MCF 10A (cell line): ENCODE data around the gene POLR3A. TPM values are rescaled to one million over a fixed set of nuclear protein-coding genes. Genes with fewer than 3 reads are reported as not detected.
"Not testable (repeated sequence)": the region's sequence is repeated elsewhere in the genome, so short reads cannot be mapped to it uniquely, and the experiment has no call there.

ENCODE experiments used
- Bru-seq: library from RNA; stranded (reverse); fragments of 400-500 nt; gene quantifications from one replicate; lab custom pipeline; 2021; lab: Mats Ljungman, UMichigan
- BruChase-seq, 2 experiments: library from RNA; stranded (reverse); fragments of 400-500 nt; gene quantifications; one replicate each; lab custom pipeline; 2021; lab: Mats Ljungman, UMichigan
- BruUV-seq: library from RNA; stranded (reverse); fragments of 400-500 nt; replicated peaks from 2 replicates; lab custom pipeline; 2021; lab: Mats Ljungman, UMichigan
- CTCF ChIA-PET: fragments of 300-600 bp; sonication (Branson Sonifier 250); formaldehyde crosslinking; extraction: SDS; loops from one replicate; lab custom pipeline; 2021; ENCODE audit warnings: antibody characterized with exemption, inconsistent platforms; lab: Yijun Ruan, JAX
- POLR2A ChIA-PET: fragments of 300-600, 350-650 bp; sonication (Branson Sonifier 250); formaldehyde crosslinking; extraction: SDS; loops from one replicate; lab custom pipeline; 2020; ENCODE audit warnings: antibody characterized with exemption, inconsistent platforms; lab: Yijun Ruan, JAX
- DNase-seq: peaks from one replicate; pipeline ENCODE4 v3.0.0-alpha.2; 2018; ENCODE audit not compliant: unreplicated experiment
- H3K27ac Mint-ChIP-seq: one replicate; pipeline ENCODE4 v1.8.0; 2022; ENCODE audit warnings: mild to moderate bottlenecking, low read depth, mixed read lengths; ENCODE audit not compliant: unreplicated experiment
- H3K27me3 Mint-ChIP-seq: one replicate; pipeline ENCODE4 v1.8.0; 2022; ENCODE audit warnings: mixed read lengths; ENCODE audit not compliant: insufficient read depth, unreplicated experiment
- H3K36me3 Mint-ChIP-seq: one replicate; pipeline ENCODE4 v1.8.0; 2022; ENCODE audit warnings: mild to moderate bottlenecking, moderate library complexity, mixed read lengths; ENCODE audit not compliant: insufficient read depth, unreplicated experiment
- H3K4me1 Mint-ChIP-seq: one replicate; pipeline ENCODE4 v1.8.0; 2022; ENCODE audit warnings: mixed read lengths; ENCODE audit not compliant: insufficient read depth, unreplicated experiment
- H3K4me3 Mint-ChIP-seq: one replicate; pipeline ENCODE4 v1.8.0; 2022; ENCODE audit warnings: mild to moderate bottlenecking, moderate library complexity, mixed read lengths; ENCODE audit not compliant: unreplicated experiment
- H3K9me3 Mint-ChIP-seq: one replicate; pipeline ENCODE4 v1.8.0; 2022; ENCODE audit warnings: mixed read lengths; ENCODE audit not compliant: unreplicated experiment
- intact Hi-C: fragments of 100-400 bp; cut with micrococcal nuclease; formaldehyde crosslinking; loops from 2 replicates; pipeline ENCODE4 v1.14.1; 2022
- long read RNA-seq: library from polyadenylated mRNA; stranded (forward); transcript quantifications from one replicate; pipeline ENCODE4 v2.0.0, GENCODE V29; 2022
- total RNA-seq: library from RNA; stranded (reverse); gene quantifications from 2 replicates; pipeline ENCODE4 v1.2.3, GENCODE V29; 2022
- TF ChIP-seq, protein P1 (sequence below): fragments of 200-600 bp; IDR thresholded peaks from one replicate; pipeline ENCODE4 v1.8.0; 2022; ENCODE audit warnings: antibody characterized with exemption, mild to moderate bottlenecking; ENCODE audit not compliant: unreplicated experiment

POLR3A gene
- total RNA-seq (19.1 and 19.8 TPM in 2 replicates), Bru-seq, nascent RNA (percentile 77 among the genes with signal in this experiment), BruChase-seq, experiment 1, labeled RNA remaining after a 6-hour chase (percentile 81 among the genes with signal in this experiment), BruChase-seq, experiment 2, labeled RNA remaining after a 2-hour chase (percentile 76 among the genes with signal in this experiment)
- long read RNA-seq, full-length matches to known transcripts = 22 of 44 reads
- long read RNA-seq, partial matches to known transcripts = 19 of 44 reads
- long read RNA-seq, other reads (novel, unspliced or antisense) = 3 of 44 reads

DNA sequence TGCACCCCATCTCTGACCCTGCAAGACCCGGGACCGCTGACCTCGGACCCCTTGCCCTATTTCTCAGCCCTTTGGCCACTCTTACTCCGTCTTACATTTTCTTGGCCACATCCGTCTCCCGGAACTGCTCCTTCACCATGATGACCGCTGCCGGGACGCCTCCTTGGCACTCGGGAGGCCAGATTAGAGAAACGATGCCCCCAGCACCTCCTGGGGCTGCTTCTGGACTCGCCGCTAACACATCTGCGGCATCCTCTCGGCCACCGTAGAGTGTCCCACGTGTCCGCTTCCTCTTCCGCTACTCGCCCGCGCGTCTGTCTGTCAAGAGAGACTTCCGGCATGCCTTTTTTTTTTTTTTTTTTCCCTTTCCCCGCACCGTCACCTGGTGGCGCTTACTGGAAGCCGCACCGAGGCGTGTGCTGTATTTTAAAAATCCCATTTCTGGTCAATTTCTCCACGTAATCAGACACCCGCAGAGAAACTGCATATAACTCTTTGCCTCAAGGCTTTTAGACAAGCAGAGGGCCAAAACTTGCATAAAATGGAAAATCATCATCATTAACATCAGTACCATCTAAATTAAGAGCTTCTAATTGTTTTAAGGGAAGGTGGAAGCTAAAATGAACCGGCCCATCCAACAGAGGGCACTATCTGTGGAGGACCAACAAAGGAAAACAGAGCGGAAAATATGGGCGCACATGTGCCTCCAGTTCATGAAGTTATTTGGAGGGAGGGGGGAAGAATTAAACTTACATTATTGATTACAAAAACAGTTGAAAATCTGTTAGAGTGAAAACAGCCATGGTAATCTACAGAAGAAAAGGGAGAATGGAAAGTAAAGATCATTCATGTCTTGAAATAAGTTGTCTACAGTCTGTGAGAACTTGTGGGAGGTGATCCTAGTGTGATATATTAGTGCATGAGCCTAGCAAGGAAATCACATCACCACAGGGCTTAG lies at the start of gene POLR3A:
POLR3A (minus strand) TSS at position 247 of the 958 bp plus-strand sequence; CDS start at position 139, 108 bp downstream.
- intact Hi-C loops = loop anchor here (1.0 to 10.0 kb wide), 2 partner anchors 183 to 865 kb away; no protein-coding TSS in a partner anchor
- BruUV-seq = no TSS peak

DNA sequence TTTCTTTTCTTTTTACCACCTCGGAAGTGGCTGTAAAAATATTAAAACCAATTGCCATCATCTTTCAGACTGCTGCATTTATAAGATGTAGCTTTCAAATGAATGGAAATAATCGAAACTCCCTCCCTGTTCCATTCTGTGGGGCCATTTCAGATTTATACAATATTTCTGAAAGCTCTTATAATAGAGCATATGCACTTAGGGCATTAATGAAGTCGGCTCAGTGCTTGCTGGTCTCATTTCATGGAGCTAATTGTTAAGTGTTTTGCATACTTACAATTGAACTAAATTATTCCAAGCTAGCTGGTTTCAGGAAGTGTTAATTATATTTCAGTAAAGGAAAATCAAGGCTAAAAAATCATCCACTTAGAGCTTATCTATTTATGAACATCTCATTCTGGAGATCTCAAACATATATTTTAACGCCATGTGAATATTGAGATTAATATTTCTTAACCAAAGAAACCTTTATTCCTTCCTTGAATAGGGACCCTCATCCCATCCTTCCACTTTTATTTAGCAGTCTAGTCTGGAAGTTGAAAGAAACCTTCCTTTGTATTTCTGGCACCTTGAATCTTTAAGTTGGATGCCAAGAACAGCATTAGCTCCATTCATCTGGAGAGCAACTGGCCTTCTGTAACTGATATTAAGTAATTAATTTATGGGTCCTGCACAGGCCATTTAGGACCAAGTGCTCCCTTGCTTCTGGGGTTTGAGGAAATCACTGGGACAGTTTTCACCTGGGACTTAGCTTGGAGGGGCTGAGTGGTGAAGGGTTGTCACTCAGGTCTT lies 49.4 kb upstream of the POLR3A start:
- BruUV-seq = no TSS peak
- intact Hi-C loops = no loop called here
- Mint-ChIP-seq H3K27ac (no peak overlapping the region), H3K4me3 (no peak overlapping the region), H3K9me3 (no peaks in the 10 kb centered on the region), H3K4me1 (no peaks in the 10 kb centered on the region), H3K27me3 (peaks cover 5% of the 10 kb centered on the region), H3K36me3 (no peaks in the 10 kb centered on the region)
- CTCF ChIA-PET = interaction anchor here (0.6 to 2.0 kb wide), 2 partner anchors 32 to 416 kb away, joined by 3 to 5 read pairs; no protein-coding TSS in a partner anchor
- DNase-seq = no peak
- POLR2A ChIA-PET = interaction anchor here (0.7 kb wide), 1 partner anchor 36 kb away, joined by 3 read pairs; no protein-coding TSS in a partner anchor
- TF ChIP-seq, protein P1, sequence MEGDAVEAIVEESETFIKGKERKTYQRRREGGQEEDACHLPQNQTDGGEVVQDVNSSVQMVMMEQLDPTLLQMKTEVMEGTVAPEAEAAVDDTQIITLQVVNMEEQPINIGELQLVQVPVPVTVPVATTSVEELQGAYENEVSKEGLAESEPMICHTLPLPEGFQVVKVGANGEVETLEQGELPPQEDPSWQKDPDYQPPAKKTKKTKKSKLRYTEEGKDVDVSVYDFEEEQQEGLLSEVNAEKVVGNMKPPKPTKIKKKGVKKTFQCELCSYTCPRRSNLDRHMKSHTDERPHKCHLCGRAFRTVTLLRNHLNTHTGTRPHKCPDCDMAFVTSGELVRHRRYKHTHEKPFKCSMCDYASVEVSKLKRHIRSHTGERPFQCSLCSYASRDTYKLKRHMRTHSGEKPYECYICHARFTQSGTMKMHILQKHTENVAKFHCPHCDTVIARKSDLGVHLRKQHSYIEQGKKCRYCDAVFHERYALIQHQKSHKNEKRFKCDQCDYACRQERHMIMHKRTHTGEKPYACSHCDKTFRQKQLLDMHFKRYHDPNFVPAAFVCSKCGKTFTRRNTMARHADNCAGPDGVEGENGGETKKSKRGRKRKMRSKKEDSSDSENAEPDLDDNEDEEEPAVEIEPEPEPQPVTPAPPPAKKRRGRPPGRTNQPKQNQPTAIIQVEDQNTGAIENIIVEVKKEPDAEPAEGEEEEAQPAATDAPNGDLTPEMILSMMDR = no peak

More for the DNA sequence above, at the start of gene POLR3A:
- Mint-ChIP-seq H3K36me3 (peaks cover 36% of the 10 kb centered on the region), H3K4me1 (peaks cover 37% of the 10 kb centered on the region), H3K4me3 (peak within 1 kb of the TSS; percentile 95), H3K27me3 (no peaks in the 10 kb centered on the region), H3K27ac (peak within 1 kb of the TSS; percentile 93), H3K9me3 (no peaks in the 10 kb centered on the region)
- POLR2A ChIA-PET = interaction anchor here (0.6 to 1.8 kb wide), 11 partner anchors 13 to 867 kb away, joined by 3 to 6 read pairs (median 4); partner anchors contain the start of gene DLG5
- DNase-seq = peak; percentile 95
- CTCF ChIA-PET = interaction anchor here (0.6 to 3.6 kb wide), 14 partner anchors 10 to 1173 kb away, joined by 3 to 12 read pairs (median 4); no protein-coding TSS in a partner anchor
- TF ChIP-seq, protein P1 = peak; percentile 43

DNA sequence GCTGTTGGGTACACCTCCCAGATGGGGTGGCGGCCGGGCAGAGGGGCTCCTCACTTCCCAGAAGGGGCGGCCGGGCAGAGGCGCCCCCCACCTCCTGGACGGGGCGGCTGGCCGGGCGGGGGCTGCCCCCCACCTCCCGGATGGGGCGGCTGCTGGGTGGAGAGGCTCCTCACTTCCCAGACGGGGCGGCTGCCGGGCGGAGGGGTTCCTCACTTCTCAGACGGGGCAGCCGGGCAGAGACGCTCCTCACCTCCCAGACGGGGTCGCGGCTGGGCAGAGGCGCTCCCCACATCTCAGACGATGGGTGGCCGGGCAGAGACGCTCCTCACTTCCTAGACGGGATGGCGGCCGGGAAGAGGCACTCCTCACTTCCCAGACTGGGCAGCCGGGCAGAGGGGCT lies 46.5 kb upstream of the POLR3A start:
- H3K9me3 Mint-ChIP-seq, H3K36me3 Mint-ChIP-seq, intact Hi-C loops, H3K27ac Mint-ChIP-seq, POLR2A ChIA-PET, CTCF ChIA-PET, H3K4me3 Mint-ChIP-seq, DNase-seq, BruUV-seq, H3K27me3 Mint-ChIP-seq, H3K4me1 Mint-ChIP-seq: not testable (repeated sequence)

DNA sequence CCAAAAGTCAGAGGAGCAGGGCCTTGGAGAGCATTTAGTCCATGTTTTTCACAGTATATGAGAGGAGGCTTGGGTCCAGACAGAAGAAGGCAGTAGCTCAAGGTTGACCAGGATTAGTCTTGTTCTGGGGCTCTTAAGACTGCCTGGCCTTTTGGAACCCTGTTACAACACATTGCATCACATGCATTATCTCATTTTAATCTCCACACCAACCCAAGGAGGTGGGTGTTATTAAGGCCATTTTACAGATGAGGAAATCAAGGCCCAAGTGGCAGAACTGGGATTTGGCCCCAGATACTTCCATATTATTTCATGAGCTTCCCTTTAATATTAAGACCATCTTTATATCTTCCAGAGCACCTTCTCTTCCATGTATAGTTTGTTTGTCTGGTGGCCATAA lies 43.2 kb upstream of the POLR3A start:
- Mint-ChIP-seq H3K9me3 (no peaks in the 10 kb centered on the region), H3K36me3 (no peaks in the 10 kb centered on the region), H3K4me1 (no peaks in the 10 kb centered on the region), H3K27ac (no peak overlapping the region), H3K27me3 (no peaks in the 10 kb centered on the region), H3K4me3 (no peak overlapping the region)
- POLR2A ChIA-PET = interaction anchor here (0.6 kb wide), 1 partner anchor 1425 kb away, joined by 5 read pairs; no protein-coding TSS in a partner anchor
- no TSS peak for BruUV-seq
- intact Hi-C loops = no loop called here
- TF ChIP-seq, protein P1 = no peak
- DNase-seq = no peak
- CTCF ChIA-PET = interaction anchor here (0.6 kb wide), 1 partner anchor 38 kb away, joined by 3 read pairs; no protein-coding TSS in a partner anchor
